Type B pancreatic cell (in vitro differentiated cells): Measurements from ENCODE around the gene CBARP. TPM values are rescaled to one million over a fixed set of nuclear protein-coding genes. Genes with fewer than 3 reads are reported as not detected.

Source experiments
- DNase-seq: peaks from one replicate; pipeline ENCODE4 v3.0.0; 2021; ENCODE audit warnings: mixed read lengths; ENCODE audit not compliant: unreplicated experiment; ENCODE audit errors: extremely low spot score
- H3K27ac Mint-ChIP-seq: 2 replicates; pipeline ENCODE4 v1.8.0; 2021; ENCODE audit warnings: mild to moderate bottlenecking, mixed read lengths
- H3K27me3 Mint-ChIP-seq: 2 replicates; pipeline ENCODE4 v1.8.0; 2021; ENCODE audit warnings: mixed read lengths
- H3K36me3 Mint-ChIP-seq: 2 replicates; pipeline ENCODE4 v1.8.0; 2021; ENCODE audit warnings: mixed read lengths
- H3K4me1 Mint-ChIP-seq: one replicate; pipeline ENCODE4 v1.8.0; 2021; ENCODE audit warnings: mixed read lengths; ENCODE audit not compliant: unreplicated experiment
- H3K4me3 Mint-ChIP-seq: 2 replicates; pipeline ENCODE4 v1.8.0; 2021; ENCODE audit warnings: mild to moderate bottlenecking, mixed read lengths
- H3K9me3 Mint-ChIP-seq: 2 replicates; pipeline ENCODE4 v1.8.0; 2021; ENCODE audit warnings: mixed read lengths
- CTCF ChIP-seq: fragments of 200-600 bp; sonication (generic); conservative IDR thresholded peaks from 2 replicates; pipeline ENCODE4 v1.5.0; 2021; ENCODE audit warnings: antibody characterized with exemption, mild to moderate bottlenecking
- total RNA-seq: library from RNA; stranded (reverse); gene quantifications from 2 replicates; pipeline ENCODE4 v1.2.1, GENCODE V29; 2021; ENCODE audit warnings: low replicate concordance

CBARP gene
- total RNA-seq, 1 donor from 2014 or later = 10.8 TPM

- peaks cover 5% of the 10 kb centered on the region for H3K4me1 Mint-ChIP-seq
- H3K27me3 Mint-ChIP-seq = no peaks in the 10 kb centered on the region
- H3K4me3 Mint-ChIP-seq = peak overlapping the region; percentile 79
- peak overlapping the region; percentile 87 for H3K27ac Mint-ChIP-seq
- DNase-seq = no peak
- no peak for TF ChIP-seq CTCF
- H3K9me3 Mint-ChIP-seq = no peaks in the 10 kb centered on the region
- H3K36me3 Mint-ChIP-seq = no peaks in the 10 kb centered on the region
These were observed 7.1 kb upstream of the CBARP start for GRCh38 chr19:1244693-1245451.

DNA sequence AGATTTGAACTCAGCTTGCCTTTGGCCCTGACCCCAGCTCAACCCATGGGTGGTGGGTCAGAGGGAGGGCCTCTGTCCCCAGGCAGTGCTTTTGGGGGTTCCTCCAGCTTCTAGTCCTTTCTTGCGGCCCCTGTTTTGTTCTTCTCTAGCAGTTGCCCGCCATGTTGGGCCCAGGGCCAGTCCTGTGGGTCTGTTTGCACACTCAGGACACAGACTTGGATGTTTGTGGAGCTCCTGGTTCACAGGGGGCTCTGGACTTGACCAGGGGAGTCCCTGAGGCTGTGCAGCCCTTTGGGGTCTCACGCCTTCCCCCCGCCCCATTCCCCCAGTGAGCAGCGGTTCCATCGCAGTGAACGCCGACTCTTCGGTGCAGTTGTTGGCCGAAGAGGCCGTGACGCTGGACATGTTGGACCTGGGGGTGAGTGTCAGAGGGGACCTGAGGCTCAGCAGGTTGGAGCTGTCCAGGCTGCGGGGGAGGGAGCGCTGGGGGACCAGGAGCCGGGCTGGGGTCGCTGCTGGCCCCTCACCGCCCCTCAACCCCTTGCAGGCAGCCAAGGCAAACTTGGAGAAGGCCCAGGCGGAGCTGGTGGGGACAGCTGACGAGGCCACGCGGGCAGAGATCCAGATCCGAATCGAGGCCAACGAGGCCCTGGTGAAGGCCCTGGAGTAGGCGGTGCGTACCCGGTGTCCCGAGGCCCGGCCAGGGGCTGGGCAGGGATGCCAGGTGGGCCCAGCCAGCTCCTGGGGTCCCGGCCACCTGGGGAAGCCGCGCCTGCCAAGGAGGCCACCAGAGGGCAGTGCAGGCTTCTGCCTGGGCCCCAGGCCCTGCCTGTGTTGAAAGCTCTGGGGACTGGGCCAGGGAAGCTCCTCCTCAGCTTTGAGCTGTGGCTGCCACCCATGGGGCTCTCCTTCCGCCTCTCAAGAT lies 6.2 kb upstream of the CBARP start:
- no peaks in the 10 kb centered on the region for H3K36me3 Mint-ChIP-seq
- DNase-seq = no peak
- no peaks in the 10 kb centered on the region for H3K27me3 Mint-ChIP-seq
- peak overlapping the region; percentile 87 for H3K4me3 Mint-ChIP-seq
- H3K4me1 Mint-ChIP-seq = peaks cover 5% of the 10 kb centered on the region
- H3K27ac Mint-ChIP-seq = peak overlapping the region; percentile 87
- H3K9me3 Mint-ChIP-seq = no peaks in the 10 kb centered on the region
- peak; percentile 94 for TF ChIP-seq CTCF

GRCh38 chr19:1241417-1242095 lies 3.8 kb upstream of the CBARP start, which contains the start of gene ATP5F1D:
TSS of gene ATP5F1D (plus strand) at chr19:1241751. CDS start at chr19:1241851, 100 bp downstream.
- Mint-ChIP-seq H3K4me3 (peak within 1 kb of the TSS; percentile 92), H3K27me3 (no peaks in the 10 kb centered on the region), H3K4me1 (peaks cover 12% of the 10 kb centered on the region), H3K27ac (peak within 1 kb of the TSS; percentile 93), H3K36me3 (no peaks in the 10 kb centered on the region), H3K9me3 (no peaks in the 10 kb centered on the region)
- DNase-seq = peak; percentile 92
- TF ChIP-seq CTCF = no peak

DNA sequence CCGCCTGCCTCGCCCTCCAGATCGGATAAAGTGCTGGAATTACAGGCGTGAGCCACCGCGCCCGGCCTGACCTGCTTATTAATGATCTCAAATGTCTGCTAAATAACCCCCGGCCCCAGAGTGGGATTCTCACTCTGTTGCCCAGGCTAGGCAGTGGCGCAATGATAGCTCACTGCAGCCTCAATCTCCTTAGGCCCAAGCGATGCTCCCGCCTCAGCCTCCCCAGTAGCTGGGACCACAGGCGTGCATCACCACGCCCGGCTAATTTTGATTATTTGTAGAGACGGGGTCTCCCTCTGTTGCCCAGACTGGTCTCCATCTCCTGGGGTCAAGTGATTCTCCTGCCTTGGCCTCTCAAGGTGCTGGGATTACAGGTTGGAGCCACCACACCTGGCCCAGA lies 3.1 kb upstream of the CBARP start:
- Mint-ChIP-seq H3K4me1 (peaks cover 12% of the 10 kb centered on the region), H3K4me3 (peak overlapping the region; percentile 92), H3K27ac (peak overlapping the region; percentile 93), H3K36me3 (no peaks in the 10 kb centered on the region), H3K27me3 (no peaks in the 10 kb centered on the region), H3K9me3 (no peaks in the 10 kb centered on the region)
- no peak for TF ChIP-seq CTCF
- no peak for DNase-seq
